Prostate gland (tissue), 2 donors: ENCODE results near the gene PTPRD. TPM values are rescaled to one million over a fixed set of nuclear protein-coding genes. Genes with fewer than 3 reads are reported as not detected.

Experiments
- DNase-seq: peaks from one replicate; pipeline ENCODE4 v3.0.0-alpha.2; 2019; ENCODE audit warnings: low spot score
- H3K27ac ChIP-seq, 2 donors: fragments of 200-600 bp; sonication (generic); 2 replicates each; pipeline ENCODE4 v1.5.1; 2017 to 2019
- H3K27me3 ChIP-seq: fragments of 200-600 bp; sonication (generic); replicated peaks from 2 replicates; pipeline ENCODE4 v1.5.1; 2019; ENCODE audit not compliant: insufficient read depth
- H3K36me3 ChIP-seq, 2 donors: fragments of 200-600 bp; sonication (generic); 1 replicate in 1 of 2; 2 replicates in 1 of 2; pipeline versions ENCODE4 v1.5.1 to v1.8.1; 2017 to 2019
- H3K4me1 ChIP-seq: fragments of 200-600 bp; sonication (generic); replicated peaks from 2 replicates; pipeline ENCODE4 v1.5.1; 2019
- H3K4me3 ChIP-seq, 2 donors: fragments of 200-600 bp; sonication (generic); 2 replicates each; pipeline ENCODE4 v1.5.1; 2017 to 2019
- H3K9me3 ChIP-seq: fragments of 200-600 bp; sonication (generic); 2 replicates; pipeline ENCODE4 v1.5.1; 2017
- CTCF ChIP-seq, 4 experiments: fragments of 200-600 bp in 2 of 4; fragments of 450-650 bp in 2 of 4; sonication (generic) in 2 of 4; IDR thresholded peaks; 1 replicate in 3 of 4; 2 replicates in 1 of 4; pipeline ENCODE4 v1.5.1; 2016 to 2019; ENCODE audit warnings: antibody characterized with exemption in 4 of 4, mild to moderate bottlenecking in 2 of 4, moderate library complexity in 2 of 4
- POLR2A ChIP-seq: fragments of 450-650 bp; IDR thresholded peaks from one replicate; pipeline ENCODE4 v1.6.1; 2016; ENCODE audit warnings: antibody characterized with exemption, mild to moderate bottlenecking
- POLR2AphosphoS5 ChIP-seq: sonication (generic); formaldehyde crosslinking; IDR thresholded peaks from one replicate; pipeline ENCODE4 v1.6.1; 2017; ENCODE audit warnings: antibody characterized with exemption
- WGBS: methylation state at CpG from one replicate; pipeline ENCODE4 v1.1.5; 2018; 5-methylcytosine and 5-hydroxymethylcytosine counted together
- intact Hi-C: fragments of 100-400 bp; cut with DNase I; formaldehyde crosslinking; loops from one replicate; pipeline ENCODE4 v1.14.2; 2022
- total RNA-seq, 2 donors: library from RNA; depleted of rRNA; stranded (reverse); fragments of >200 nt; gene quantifications; one replicate each; pipeline ENCODE4 v1.1.0, GENCODE V29; 2016

PTPRD gene
- total RNA-seq, 2 donors from 2014 or later, result 5.8 to 23.1 TPM

- no peaks in the 10 kb centered on the region for H3K27me3 ChIP-seq
- no peak overlapping the region for H3K27ac ChIP-seq
- no peak overlapping the region for H3K4me3 ChIP-seq
- intact Hi-C loops, result no loop called here
- TF ChIP-seq CTCF (IDR thresholded peaks at IDR 0.05), result no peak
- no peak for TF ChIP-seq POLR2A
- TF ChIP-seq POLR2AphosphoS5, result no peak
- no peak for DNase-seq
- H3K4me1 ChIP-seq, result no peaks in the 10 kb centered on the region
- 76% methylated on average over 5 of the region's 5 CpGs for WGBS
- H3K9me3 ChIP-seq, result no peaks in the 10 kb centered on the region
- no peaks in the 10 kb centered on the region for H3K36me3 ChIP-seq
Observed at GRCh38 chr9:9557804-9558334, 1054.9 kb downstream of the PTPRD start.

GRCh38 chr9:9556865-9557803, 1055.7 kb downstream of the PTPRD start:
- TF ChIP-seq CTCF (IDR thresholded peaks at IDR 0.05) (no peak), POLR2AphosphoS5 (no peak), POLR2A (no peak)
- intact Hi-C loops, result no loop called here
- Histone ChIP-seq H3K9me3 (no peaks in the 10 kb centered on the region), H3K4me1 (no peaks in the 10 kb centered on the region), H3K36me3 (no peaks in the 10 kb centered on the region), H3K4me3 (no peak overlapping the region), H3K27me3 (no peaks in the 10 kb centered on the region), H3K27ac (no peak overlapping the region)
- no peak for DNase-seq
- WGBS, result 33% methylated on average over 4 of the region's 4 CpGs

- Histone ChIP-seq H3K27ac (no peak overlapping the region), H3K4me3 (no peak overlapping the region), H3K4me1 (no peaks in the 10 kb centered on the region), H3K9me3 (no peaks in the 10 kb centered on the region), H3K27me3 (no peaks in the 10 kb centered on the region), H3K36me3 (no peaks in the 10 kb centered on the region)
- WGBS, result 70% methylated on average over 2 of the region's 2 CpGs
- no peak for TF ChIP-seq POLR2A
- no peak for TF ChIP-seq POLR2AphosphoS5
- TF ChIP-seq CTCF (IDR thresholded peaks at IDR 0.05), result no peak
- no peak for DNase-seq
- intact Hi-C loops, result no loop called here
Observed at GRCh38 chr9:9552665-9553064, 1060.1 kb downstream of the PTPRD start.

- no peak overlapping the region for H3K27ac ChIP-seq
- no peak for DNase-seq
- intact Hi-C loops, result no loop called here
Observed at GRCh38 chr9:9538766-9539165, 1074.0 kb downstream of the PTPRD start.

More at GRCh38 chr9:9538766-9539165, 1074.0 kb downstream of the PTPRD start:
- H3K27me3 ChIP-seq, result no peaks in the 10 kb centered on the region
- H3K9me3 ChIP-seq, result no peaks in the 10 kb centered on the region
- no peaks in the 10 kb centered on the region for H3K4me1 ChIP-seq
- no peak overlapping the region for H3K4me3 ChIP-seq
- TF ChIP-seq CTCF (IDR thresholded peaks at IDR 0.05) (no peak), POLR2A (no peak), POLR2AphosphoS5 (no peak)
- no peaks in the 10 kb centered on the region for H3K36me3 ChIP-seq
